ENCODE results near the gene CACNA1F.
A peak's percentile ranks its signal among the peaks of the same experiment; 100 is the strongest.

CACNA1F gene

DNA sequence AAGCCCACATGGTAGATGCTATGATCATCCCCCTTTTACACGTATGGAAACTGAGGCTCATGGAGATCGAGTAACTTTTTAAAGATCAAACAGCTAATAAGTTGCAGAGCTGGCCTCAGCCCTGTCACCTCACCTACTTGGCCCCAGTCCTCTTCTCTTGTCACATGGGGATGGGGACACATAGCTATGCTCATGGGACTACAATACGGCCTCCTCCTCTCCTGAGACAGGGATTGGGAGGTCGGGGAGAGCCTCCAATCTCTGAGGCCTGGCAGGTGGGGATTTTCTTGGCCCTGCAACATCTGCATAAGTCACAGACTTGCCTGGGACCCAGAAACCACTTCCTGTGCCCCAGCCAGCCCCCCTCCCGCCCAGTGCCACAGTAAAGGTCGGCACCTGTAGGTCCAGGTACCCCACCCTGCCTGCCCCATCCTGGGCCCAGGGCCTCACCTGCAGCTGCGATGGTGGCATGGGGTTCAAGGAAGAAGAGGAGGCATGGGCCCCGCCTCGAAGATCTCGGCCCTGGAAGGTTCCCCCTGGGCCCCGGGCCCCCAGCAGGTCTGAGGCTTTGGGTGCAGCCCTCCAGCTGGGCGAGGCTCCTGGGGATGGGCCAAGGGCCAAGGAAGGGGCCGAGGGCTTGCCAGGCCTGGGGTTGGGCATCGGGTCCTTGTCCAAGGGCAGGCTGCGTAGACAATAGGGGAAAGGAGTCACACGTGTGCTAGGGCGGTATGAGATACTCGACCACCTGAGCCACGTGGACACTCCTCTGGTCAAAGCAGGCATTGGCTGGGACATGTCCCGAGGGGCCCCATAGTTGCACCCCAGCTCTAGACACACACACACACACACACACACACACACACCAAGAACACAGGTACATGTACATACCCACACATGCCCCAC, 25.0 kb upstream of the CACNA1F start:
- DNase-seq = no peak

DNA sequence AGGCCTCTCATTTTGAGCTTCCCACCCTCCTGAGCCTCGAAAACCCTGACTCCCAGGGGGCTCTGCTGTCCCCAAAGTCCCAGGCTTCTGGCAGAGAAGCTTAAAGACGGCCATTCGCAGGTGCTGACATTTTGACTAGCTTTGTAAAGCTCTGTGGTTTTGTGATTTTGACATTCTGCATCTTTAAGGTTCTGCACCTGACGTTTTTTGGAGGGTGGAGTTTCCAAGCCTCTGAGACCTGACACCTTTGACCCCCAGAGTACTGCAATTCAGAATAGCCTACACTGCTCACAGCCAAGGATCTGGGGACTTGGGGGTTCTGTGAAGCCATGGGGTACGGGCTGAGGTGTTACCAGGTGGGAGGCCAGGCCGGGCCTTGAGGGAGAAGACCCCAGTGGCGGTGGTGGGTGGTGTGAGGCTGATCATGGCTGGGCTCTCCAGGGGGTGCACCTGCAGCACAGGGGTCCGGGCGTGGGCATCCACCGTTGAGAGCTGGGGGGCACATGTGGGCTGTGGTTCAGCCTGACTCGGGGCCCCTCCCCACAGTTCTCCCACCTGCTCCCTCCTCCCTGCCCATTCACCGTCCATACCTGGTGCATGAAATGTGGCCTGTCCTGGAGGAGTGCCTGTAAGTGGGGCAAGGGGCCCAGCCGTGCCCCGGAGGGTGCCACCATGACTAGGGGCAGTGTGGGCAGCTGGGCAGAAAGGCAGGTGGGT, 24.1 kb upstream of the CACNA1F start:
- no peak for DNase-seq

DNA sequence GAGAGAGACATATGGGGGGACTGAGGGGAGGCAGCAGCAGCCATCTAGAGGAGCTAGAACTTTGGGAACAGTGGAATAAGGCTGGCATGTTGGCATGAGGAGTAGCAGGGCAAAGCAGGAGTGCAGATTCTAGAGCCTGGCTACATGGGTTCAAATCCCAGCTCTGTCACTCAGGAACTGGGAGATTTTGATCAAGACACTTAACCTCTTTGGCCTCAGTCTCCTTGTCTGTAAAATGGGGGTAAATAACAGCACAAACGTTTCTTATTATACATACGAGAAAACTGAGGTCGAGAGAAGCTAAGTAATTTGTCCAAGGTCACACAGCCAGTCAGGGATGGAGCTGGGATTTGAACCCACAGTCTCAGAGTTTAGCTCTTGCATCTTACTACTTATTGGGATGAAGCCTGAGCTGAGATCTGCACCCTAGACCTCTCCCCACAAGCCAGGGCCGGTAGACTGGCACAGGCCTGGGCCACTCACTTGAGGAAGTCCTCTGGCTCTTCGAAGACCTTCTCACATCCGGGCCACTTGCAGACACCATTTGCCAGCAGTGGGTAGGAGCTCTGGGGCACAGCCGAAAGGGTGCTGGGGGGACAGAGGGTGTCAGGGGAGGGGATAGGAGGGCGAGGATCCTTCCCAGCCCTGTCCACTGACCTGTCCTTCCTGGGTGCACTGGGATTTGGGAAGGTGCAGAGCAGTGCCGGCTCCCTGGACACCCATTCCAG, 23.3 kb upstream of the CACNA1F start:
- DNase-seq = no peak

DNA sequence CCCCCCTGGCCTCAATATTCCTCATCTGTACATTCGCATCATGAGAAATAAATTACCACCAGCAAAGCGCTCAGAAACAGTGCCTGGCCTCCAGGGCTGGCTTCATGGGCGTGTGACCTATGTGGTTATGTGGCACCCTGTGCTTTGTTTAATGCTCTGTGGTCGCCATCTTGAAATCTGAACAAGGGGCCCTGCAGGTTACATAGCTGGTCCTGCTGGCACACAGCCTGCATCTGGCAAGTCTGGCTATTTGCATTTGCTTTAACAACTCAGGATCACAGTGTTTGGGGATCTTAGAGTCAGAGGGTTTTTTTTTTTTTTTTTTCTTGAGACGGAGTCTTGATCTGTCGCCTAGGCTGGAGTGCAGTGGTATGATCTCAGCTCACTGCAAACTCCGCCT, 21.5 kb upstream of the CACNA1F start:
- no peak for DNase-seq

DNA sequence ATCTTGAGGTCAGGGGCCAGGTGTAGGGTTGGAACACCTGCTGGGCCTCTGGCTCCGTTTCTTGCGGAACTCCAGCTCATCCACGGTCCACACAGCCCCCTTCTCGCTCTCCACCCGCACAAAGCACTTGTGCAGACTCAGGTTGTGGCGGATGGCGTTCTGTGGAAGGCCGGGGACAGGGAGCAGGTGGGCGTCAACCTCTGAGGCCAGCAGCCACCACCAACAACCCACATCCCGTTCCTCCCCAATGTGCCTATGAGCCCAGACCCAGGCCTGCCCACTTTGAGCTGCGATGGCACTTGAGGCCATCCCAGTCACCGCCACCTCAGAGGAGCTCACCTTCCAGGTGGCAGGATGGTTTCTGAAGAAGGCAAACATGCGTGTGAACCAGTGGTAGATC, 18.2 kb upstream of the CACNA1F start:
- DNase-seq = no peak

DNA sequence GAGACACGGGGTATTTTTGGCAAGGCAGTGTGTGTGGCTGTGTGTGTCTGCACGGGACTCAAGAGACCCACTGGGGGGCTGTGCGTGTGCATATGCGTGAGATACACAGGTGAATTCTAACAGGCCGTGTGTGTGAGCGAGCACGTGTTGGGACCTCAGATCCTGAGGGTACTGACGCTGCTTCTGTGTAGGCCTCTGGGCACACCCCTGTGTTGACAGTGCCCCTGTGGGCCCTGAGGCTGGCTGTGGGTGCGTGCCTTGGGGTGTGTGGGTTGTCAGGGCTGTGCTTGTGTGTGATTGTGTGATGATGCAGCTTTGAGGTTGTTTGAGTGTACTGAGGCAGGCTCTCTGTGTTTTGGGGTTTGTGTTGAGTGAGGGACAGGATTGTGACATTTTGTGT, 17.4 kb upstream of the CACNA1F start:
- DNase-seq = no peak

DNA sequence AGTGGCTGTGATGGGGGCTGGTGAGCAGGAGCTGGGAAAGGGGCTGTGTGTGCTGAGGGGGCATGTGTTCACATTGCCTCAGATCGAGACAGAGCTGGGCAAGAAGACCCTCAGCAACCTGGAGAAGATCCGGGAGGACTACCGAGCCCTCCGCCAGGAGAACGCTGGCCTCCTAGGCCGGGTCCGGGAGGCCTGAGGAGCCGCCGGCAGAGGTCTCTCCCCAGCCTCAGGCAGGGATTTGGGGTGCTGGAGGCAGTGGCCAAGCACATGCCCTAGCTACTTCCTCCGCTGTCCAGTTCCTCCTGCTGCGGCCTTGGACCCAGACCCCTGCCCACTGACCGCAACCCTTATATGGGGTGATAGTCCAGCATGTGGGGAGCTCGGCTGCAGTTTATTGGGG, 16.9 kb upstream of the CACNA1F start:
- DNase-seq = no peak

DNA sequence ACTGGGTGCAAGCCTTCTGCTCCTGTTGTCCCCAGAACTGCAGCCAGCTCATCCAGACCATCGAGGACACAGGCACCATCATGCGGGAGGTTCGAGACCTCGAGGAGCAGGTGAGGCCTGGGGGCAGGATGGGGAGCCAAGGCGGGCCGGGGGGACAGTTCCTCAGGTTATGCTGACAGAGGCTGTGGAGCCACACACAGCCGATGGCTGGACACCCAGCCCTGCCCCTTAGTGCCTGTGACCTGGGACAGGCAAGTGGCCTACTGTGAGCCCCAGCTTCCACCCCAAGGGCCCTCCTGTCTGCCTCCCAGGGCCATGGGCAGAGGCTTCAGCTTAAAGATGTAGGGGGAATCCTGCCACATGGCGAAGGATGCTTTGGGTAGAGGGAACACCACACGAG, 16.5 kb upstream of the CACNA1F start:
- peak in 1 of 56 donors; percentile 1 for DNase-seq

DNA sequence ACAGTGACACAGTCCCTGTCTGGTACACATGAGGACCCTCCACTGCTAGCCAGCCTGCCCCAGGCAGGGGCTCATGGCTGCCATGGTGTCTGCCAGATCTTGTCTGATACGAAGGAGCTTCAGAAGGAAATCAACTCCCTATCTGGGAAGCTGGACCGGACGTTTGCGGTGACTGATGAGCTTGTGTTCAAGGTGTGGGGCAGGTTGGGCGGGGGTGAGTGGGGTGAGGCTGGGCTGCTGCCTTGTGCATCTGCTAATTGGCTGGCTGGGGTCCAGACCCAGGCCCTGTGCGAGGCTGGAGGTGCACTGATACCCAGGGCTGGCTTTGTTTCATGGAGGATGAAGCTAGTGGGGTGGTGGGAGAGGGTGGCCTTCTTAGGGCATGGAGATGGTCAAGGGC, 15.9 kb upstream of the CACNA1F start:
- no peak for DNase-seq

DNA sequence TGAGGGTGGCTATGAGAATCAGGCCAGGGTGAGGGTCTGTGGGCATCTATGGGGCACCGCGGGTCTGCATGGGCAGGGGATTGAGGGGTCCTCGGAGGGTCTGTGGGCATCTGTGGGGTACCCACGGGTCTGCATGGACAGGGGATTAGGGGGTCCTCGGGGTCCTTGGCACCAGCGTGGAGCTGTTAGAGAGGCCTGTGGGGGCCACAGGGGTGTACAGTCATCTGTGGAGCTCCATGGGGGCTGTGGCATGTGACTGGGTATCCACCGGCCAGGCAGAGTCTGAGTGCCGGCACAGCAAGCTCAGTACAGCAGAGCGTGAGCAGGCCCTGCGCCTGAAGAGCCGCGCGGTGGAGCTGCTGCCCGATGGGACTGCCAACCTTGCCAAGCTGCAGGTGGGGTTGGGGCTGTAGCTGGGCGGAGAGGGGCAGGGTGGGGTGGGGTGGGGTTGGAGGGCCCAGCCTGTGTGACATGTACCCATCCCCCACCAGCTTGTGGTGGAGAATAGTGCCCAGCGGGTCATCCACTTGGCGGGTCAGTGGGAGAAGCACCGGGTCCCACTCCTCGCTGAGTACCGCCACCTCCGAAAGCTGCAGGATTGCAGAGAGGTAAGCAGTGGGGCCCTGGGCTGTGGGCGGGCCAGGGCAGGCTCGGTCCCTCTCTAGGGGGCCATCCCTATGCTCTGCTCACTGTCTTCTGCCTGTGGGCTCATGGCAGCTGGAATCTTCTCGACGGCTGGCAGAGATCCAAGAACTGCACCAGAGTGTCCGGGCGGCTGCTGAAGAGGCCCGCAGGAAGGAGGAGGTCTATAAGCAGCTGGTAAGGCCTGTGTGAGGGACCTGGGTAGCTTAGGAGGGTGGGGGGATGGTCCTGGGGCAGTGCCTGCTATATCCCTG, 15.0 kb upstream of the CACNA1F start:
- DNase-seq = no peak

DNA sequence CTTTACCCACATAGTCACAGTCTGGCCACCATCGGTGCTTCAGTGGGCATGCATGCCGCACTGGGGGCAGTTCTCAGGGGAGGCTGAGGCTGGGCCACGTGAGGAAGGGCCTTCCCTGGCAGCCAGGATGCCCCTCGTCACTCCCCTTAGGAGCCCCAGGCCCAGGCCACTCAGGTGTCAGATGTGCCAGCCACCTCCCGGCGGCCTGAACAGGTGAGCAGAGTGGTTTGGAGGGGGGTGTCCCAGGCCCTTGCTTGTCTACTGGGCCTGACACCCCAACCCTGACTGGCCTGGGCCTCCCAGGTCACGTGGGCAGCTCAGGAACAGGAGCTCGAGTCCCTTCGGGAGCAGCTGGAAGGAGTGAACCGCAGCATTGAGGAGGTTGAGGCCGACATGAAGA, 14.2 kb upstream of the CACNA1F start:
- no peak for DNase-seq

DNA sequence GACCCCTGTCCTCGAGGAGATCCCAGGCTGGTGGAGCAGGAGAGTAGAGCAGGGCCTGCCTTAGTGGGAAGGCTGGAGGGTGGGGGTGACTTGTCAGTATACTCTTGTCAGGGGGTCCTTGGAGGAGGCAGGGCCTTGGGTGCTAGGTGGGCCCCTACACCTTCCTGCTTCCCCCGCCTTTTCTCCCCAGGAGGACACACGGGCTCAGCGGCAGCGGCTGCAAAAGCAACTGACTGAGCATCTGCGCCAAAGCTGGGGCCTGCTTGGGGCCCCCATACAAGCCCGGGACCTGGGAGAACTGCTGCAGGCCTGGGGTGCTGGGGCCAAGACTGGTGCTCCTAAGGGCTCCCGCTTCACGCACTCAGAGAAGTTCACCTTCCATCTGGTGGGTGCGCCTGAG, 13.4 kb upstream of the CACNA1F start:
- no peak for DNase-seq

DNA sequence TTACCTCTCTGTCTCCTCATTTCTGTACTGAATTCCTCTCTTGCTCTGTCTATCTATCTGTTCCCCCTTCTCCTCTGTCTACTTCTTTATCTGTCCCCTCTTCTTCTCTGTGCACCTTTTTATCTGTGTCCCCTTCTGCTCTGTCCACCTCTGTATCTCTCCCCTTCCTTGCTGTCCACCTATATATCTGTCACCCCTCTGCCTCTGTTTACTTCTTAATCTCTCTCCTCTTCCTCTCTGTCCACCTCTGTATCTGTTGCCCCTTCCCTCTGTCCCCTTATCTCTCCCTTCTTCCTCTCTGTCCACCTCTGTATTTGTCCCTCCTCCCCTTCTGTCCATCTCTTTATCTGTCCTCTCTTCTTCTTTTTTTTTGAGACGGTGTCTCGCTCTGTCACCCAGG, 11.1 kb upstream of the CACNA1F start:
- DNase-seq = no peak

DNA sequence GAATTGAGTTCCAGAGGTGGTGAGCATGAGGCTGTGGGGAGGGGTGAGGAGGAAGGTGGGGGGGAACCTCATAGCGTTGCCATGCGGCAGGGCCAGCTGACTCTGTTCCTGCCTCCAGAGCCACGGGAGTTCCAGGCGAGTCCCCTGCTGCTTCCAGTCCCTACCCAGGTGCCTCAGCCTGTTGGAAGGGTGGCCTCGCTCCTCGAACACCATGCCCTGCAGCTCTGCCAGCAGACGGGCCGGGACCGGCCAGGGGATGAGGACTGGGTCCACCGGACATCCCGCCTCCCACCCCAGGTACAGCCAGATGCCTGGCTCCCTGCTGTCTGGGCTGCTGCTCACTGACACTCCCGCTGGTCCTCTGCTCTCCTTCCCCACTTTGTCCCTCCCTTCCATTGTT, 10.0 kb upstream of the CACNA1F start:
- DNase-seq = no peak

DNA sequence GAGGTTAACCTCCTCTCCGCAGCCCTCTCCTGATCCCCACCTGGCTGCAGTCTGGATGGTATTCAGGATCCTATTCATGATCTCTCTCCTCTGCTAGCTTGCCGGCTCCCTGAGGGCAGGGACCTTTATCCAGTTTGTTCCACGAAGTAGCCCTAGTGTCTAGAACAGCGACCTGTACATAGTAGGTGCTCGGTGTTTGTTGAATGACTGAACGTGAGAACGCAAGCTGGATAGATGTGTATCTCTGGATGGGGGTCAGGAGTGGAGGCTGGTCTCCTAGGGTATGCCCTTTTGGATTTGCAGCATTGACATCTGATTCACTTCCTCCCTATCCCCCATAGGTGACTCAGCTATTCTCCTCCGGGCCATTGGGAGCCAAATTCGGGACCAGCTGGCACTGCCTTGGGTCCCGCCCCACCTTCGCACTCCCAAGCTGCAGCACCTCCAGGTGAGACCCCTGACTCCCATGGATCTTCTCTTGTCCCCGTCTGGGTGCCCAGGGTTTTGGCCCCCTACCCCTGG, 9.5 kb upstream of the CACNA1F start:
- no peak for DNase-seq

DNA sequence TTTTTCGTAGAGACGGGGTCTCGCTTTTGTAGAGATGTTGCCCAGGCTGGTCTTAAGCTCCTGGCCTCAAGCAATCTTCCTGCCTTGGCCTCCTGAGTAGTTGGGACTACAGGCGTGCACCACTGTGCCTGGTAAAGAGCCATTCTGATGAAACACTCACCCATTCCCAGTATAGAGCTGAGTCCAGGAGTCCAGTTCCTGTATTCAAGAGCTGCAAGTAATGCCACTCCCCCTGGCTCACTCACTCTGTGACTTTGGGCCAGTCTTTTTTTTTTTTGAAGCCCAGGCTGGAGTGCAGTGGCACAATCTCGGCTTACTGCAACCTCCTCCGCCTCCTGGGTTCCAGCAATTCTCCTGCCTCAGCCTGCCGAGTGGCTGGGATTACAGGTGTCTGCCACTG, 5.6 kb upstream of the CACNA1F start:
- DNase-seq = no peak

DNA sequence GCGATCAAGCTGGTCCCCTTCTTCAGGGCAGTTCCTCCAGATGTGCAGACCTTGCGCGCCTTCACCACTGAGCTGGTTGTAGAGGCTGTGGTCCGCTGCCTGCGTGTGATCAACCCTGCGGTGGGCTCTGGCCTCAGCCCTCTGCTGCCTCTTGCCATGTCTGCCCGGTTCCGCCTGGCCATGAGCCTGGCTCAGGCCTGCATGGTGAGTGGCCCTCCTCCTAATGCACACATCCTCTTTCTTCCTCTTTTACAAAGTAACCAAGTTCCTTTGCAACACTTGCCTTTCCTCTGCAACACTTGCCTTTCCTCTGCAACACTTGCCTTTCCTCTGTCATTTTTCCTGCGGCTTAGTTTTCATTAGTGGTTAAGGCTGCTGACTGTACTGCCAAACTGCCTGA, 3.9 kb upstream of the CACNA1F start:
- DNase-seq = peak in 3 of 56 donors; percentile 2 to 5 (median 3)

DNA sequence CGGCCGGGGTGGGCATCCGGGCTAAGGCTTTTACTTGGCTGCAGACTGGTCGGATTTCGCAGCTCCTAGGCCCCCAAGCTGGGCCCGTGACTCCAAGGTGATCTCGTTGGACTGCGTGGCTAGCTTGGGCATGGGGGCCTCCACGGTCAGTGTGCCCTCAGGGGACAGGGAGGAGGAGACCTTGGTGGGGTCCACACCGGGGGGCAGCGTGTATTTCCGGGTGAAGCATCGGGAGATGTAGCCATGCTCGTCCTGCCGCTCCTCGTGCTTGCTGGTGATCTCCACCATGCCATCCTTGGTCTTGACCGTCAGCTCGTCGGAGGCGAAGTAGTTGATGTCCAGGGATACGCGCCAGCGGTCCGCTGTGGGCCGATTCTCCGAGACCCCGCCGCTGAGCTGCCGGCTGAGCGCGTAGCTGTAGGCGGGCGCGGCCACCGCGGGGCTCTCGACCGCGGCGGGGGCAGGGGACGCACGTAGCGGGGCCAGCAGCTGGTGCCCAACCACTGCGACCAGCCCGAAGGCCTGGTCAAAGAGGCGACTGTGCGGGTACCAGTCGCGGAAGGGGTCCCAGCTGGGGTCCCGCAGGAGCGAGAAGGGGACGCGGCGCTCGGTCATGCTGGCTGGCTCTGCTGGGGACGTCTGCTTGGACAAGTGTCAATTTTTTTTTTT, 881 bp upstream of the CACNA1F start:
- peak in 1 of 56 donors; percentile 1 for DNase-seq

DNA sequence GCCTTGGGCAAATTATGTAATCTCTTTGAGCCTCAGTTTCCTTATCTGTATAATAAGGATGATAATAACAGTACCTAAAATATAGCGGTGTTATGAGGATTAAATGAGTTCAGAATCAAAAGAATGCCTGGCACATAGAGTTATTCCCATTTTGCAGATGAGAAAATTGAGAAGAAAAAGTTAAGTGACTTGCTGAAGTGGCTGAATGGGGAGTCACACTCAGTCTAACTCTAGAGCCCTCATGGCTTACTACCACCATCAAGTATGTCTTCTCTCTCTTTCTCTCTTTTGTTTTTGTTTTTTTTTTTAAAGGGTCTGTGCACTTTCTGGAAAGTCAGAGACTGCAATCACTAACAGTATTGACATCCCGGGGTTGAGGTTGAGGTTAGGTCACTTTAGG, 615 bp downstream of the CACNA1F start:
- no peak for DNase-seq

DNA sequence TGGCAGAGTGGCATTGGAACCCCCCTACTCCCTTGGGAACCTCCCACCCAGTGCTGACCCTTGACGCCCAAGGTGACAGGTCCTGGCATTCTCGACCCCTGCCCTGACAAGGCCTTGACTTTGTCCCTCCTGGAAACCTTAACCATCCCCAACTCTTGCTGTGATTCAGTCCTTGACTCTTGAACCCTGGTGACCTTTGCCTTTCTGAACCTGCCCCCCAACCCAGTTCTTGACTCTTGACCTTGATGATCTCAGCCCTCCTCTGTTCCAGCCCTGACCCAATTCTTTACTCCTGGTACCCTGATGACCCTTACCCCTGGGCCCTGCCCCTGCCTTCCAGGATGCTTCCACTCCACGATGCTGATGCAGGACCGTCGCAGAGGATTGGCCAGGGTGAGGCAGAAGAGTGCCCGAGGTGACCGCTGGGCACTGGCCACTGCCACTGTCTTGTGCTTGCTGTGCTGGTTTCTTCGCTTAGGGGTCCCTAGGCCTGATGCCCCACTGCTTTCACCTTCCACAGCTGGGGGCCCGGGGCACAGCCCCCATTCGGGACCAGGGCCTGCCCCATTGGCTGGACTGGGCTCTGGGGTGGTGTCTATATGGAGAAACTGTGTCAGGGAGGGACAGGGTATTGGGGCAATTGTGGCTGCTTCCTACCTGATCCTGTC, 1.7 kb downstream of the CACNA1F start:
- DNase-seq = no peak

Data from amygdala (tissue), 56 donors.